ENCODE data around the gene PAMR1.

PAMR1 gene

DNA sequence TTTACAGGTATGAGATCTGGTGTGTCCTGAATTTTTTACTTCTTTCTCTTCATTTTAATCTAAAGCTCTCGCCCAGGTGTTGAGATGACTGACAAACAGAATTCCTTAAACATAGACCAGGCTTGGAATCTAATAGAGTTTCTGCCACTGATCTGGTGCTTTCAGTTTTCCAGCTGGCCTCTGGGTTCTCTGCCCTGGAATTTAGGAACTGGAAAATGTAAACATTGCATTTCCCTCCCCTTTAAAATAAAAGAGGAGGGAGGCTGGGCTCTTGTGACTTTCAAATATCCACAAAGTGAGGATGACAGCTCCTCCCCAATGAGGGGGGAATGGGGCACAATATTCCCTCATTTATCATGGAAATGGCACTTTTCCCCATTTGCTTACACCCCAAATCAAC, 5.0 kb downstream of the PAMR1 start:
- Histone ChIP-seq H3K4me3 (ENCODE audit: low read length) (no peak overlapping the region), H3K36me3 (ENCODE audit: control insufficient read depth, low read depth, low read length) (no peaks in the 10 kb centered on the region), H3K4me1 (ENCODE audit: control insufficient read depth, low read depth, low read length) (peaks cover 3% of the 10 kb centered on the region), H3K9me3 (ENCODE audit: control insufficient read depth, low read depth, low read length) (no peaks in the 10 kb centered on the region), H3K9ac (ENCODE audit: low read length) (no peak overlapping the region), H3K27ac (ENCODE audit: low read length) (no peak overlapping the region), H3K27me3 (ENCODE audit: control insufficient read depth, insufficient read depth, low read length) (peaks cover 22% of the 10 kb centered on the region)

DNA sequence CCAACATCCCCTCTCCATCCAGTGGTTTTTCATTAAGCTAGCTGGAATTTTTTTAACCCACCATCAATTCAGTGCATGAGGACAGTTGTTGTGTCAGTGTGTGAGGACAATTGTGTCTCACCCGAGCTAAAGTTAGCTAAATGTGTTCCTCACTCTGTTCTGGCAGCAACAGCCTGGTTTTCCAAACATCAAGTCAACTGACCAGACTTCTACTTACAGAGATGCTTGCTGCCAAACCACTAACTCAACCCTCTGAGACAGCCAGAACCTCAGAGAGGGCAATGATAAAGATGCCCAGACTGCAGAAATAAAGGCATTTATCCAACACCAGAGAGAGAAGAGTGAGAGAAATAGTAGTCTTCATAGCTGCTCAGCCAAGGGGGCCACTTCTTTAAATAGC, 6.7 kb downstream of the PAMR1 start:
- Histone ChIP-seq H3K27ac (ENCODE audit: low read length) (no peak overlapping the region), H3K27me3 (ENCODE audit: control insufficient read depth, insufficient read depth, low read length) (peaks cover 6% of the 10 kb centered on the region), H3K9me3 (ENCODE audit: control insufficient read depth, low read depth, low read length) (no peaks in the 10 kb centered on the region), H3K4me1 (ENCODE audit: control insufficient read depth, low read depth, low read length) (peaks cover 3% of the 10 kb centered on the region), H3K4me3 (ENCODE audit: low read length) (no peak overlapping the region), H3K36me3 (ENCODE audit: control insufficient read depth, low read depth, low read length) (no peaks in the 10 kb centered on the region), H3K9ac (ENCODE audit: low read length) (no peak overlapping the region)

DNA sequence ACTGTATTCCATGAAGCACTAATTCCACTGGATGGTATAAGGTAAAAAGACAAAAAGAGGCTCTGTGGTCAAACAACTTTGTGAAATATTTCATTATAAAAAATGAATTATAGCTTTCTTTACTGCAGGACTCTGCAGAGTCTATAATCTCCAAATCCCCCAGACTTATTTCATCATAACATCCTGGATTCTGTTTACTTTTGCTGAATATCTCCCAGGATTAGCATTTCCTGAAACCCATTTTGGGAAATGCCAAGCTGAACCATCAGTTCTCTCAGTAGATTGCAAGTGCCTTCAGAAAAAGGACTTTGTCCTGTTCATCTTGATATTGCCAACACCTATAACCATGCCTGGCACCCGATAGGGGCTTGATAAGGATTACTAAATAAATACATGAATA, 7.9 kb downstream of the PAMR1 start:
- Histone ChIP-seq H3K4me1 (ENCODE audit: control insufficient read depth, low read depth, low read length) (peaks cover 3% of the 10 kb centered on the region), H3K9ac (ENCODE audit: low read length) (no peak overlapping the region), H3K9me3 (ENCODE audit: control insufficient read depth, low read depth, low read length) (no peaks in the 10 kb centered on the region), H3K27me3 (ENCODE audit: control insufficient read depth, insufficient read depth, low read length) (no peaks in the 10 kb centered on the region), H3K27ac (ENCODE audit: low read length) (no peak overlapping the region), H3K36me3 (ENCODE audit: control insufficient read depth, low read depth, low read length) (no peaks in the 10 kb centered on the region), H3K4me3 (ENCODE audit: low read length) (no peak overlapping the region)

DNA sequence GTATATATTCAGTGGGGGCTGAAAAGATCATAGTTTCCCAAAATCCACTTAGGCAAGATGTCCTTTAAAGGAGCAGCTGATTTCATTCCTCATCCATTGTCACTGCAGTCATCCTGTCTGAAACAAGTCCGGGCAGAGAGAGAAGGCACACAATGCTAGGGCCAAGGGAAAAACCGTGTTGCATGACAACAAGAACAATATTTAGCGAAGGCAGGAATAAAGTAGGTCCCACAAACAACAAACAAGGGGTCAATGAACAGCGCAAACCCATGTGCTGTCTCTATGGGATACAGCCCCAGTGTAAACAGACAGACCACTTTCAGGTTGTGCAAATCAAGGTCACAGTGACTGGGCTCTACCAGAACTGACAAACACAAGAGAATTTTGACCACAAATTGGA, 9.0 kb downstream of the PAMR1 start:
- Histone ChIP-seq H3K36me3 (ENCODE audit: control insufficient read depth, low read depth, low read length) (no peaks in the 10 kb centered on the region), H3K27me3 (ENCODE audit: control insufficient read depth, insufficient read depth, low read length) (no peaks in the 10 kb centered on the region), H3K4me1 (ENCODE audit: control insufficient read depth, low read depth, low read length) (peaks cover 3% of the 10 kb centered on the region), H3K27ac (ENCODE audit: low read length) (no peak overlapping the region), H3K9me3 (ENCODE audit: control insufficient read depth, low read depth, low read length) (no peaks in the 10 kb centered on the region), H3K9ac (ENCODE audit: low read length) (no peak overlapping the region), H3K4me3 (ENCODE audit: low read length) (no peak overlapping the region)

DNA sequence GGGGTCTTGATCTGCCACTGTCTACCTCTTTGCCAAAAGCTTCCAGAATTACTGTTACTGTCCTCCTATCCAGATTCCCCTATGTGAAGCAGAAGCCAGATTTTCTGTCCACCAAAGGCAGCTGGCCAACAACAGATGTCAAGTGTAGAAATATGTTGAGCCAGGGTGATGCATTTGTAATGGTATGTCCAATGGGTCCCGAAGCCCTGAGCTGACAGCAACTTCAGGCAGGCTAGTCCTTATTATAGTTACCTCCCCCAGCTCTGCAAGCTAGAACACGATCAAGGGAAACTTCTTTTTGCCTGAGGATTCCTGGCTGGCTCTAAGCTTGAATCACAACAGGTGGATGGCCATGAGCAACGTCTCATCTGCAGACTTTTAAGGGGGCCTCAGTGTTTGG, 10.2 kb downstream of the PAMR1 start:
- Histone ChIP-seq H3K4me3 (ENCODE audit: low read length) (no peak overlapping the region), H3K27ac (ENCODE audit: low read length) (no peak overlapping the region), H3K9ac (ENCODE audit: low read length) (no peak overlapping the region), H3K9me3 (ENCODE audit: control insufficient read depth, low read depth, low read length) (no peaks in the 10 kb centered on the region), H3K27me3 (ENCODE audit: control insufficient read depth, insufficient read depth, low read length) (no peaks in the 10 kb centered on the region), H3K4me1 (ENCODE audit: control insufficient read depth, low read depth, low read length) (peaks cover 3% of the 10 kb centered on the region), H3K36me3 (ENCODE audit: control insufficient read depth, low read depth, low read length) (no peaks in the 10 kb centered on the region)

DNA sequence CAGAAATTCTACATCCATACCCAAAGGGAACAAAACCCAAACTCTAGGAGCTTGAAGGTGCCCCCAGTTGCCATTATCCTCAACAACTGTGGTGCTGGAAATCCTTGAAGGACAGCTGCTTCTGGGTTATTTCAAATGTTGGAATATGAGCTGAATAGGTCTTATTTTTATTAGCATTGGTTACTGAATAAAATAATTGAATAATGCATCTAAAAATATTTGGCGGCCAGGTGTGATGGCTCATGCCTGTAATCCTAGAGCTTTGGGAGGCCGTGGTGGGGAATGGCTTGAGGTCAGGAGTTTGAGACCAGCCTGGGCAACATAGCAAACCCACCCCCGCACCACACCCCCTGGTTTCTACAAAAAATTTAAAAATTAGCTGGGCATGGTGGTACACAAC, 10.9 kb downstream of the PAMR1 start:
- Histone ChIP-seq H3K27ac (ENCODE audit: low read length) (no peak overlapping the region), H3K36me3 (ENCODE audit: control insufficient read depth, low read depth, low read length) (no peaks in the 10 kb centered on the region), H3K9me3 (ENCODE audit: control insufficient read depth, low read depth, low read length) (no peaks in the 10 kb centered on the region), H3K4me1 (ENCODE audit: control insufficient read depth, low read depth, low read length) (peaks cover 3% of the 10 kb centered on the region), H3K9ac (ENCODE audit: low read length) (no peak overlapping the region), H3K27me3 (ENCODE audit: control insufficient read depth, insufficient read depth, low read length) (no peaks in the 10 kb centered on the region), H3K4me3 (ENCODE audit: low read length) (no peak overlapping the region)

DNA sequence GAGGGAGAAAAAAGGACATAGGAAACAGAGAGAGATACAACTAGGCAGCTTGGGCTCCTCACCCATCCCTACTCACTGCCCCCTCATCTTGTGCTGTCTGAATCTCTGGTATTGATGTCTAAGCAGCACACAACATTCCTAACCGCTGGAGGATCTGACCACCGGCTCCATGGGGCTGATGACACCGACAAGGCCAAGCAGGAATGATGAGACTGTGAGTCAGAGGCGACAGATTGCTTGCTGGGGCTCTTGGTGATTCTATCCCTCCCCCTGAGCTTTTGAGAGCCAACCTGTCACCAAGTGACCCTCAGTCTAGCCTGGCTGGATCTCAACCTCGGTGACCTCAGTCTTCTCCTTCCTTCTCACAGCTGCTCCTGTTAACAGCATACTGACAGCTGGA, 13.8 kb downstream of the PAMR1 start:
- no peak overlapping the region for H3K27ac ChIP-seq (ENCODE audit: low read length)
- no peaks in the 10 kb centered on the region for H3K9me3 ChIP-seq (ENCODE audit: control insufficient read depth, low read depth, low read length)
- no peak overlapping the region for H3K4me3 ChIP-seq (ENCODE audit: low read length)
- no peaks in the 10 kb centered on the region for H3K27me3 ChIP-seq (ENCODE audit: control insufficient read depth, insufficient read depth, low read length)
- H3K36me3 ChIP-seq (ENCODE audit: control insufficient read depth, low read depth, low read length): no peaks in the 10 kb centered on the region
- H3K9ac ChIP-seq (ENCODE audit: low read length): no peak overlapping the region
- H3K4me1 ChIP-seq (ENCODE audit: control insufficient read depth, low read depth, low read length): peaks cover 2% of the 10 kb centered on the region

DNA sequence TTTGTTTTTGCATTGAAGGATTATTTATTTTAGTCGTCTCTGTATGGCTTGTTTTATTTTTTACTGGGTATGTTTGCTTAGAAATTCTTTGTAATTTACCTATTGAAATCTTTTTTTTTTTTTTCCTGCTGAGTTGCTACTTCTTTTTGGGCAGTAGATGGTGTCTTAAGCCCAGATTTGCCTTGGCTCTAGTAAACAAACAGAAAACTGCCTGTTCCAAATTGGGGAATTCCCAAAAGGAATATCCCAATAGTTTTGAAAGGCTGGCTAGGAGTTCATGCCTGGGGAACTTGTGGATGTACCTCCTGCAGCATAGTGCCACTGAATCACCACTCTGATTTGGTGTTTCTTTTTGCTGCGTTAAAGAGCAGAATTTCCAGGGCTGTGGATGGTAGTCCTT, 17.7 kb downstream of the PAMR1 start:
- no peaks in the 10 kb centered on the region for H3K4me1 ChIP-seq (ENCODE audit: control insufficient read depth, low read depth, low read length)
- no peak overlapping the region for H3K27ac ChIP-seq (ENCODE audit: low read length)
- H3K36me3 ChIP-seq (ENCODE audit: control insufficient read depth, low read depth, low read length): no peaks in the 10 kb centered on the region
- H3K9ac ChIP-seq (ENCODE audit: low read length): no peak overlapping the region
- H3K27me3 ChIP-seq (ENCODE audit: control insufficient read depth, insufficient read depth, low read length): no peaks in the 10 kb centered on the region
- H3K4me3 ChIP-seq (ENCODE audit: low read length): no peak overlapping the region
- H3K9me3 ChIP-seq (ENCODE audit: control insufficient read depth, low read depth, low read length): no peaks in the 10 kb centered on the region

DNA sequence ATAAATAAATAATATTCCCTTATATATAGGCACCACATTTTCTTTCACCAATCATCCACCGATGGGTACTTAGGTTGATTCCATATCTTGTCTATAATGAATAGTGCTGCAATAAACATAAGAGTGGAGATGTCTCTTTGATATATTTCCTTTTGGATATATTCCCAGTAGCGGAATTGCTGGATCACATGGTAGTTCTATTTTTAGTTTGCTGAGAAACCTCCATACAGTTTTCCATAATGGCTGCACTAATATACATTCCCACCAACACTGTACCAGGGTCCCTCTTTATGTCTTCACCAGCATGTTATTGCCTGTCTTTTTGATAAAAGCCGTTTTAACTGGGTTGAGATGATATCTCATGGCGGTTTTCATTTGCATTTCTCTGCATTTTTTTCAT, 23.6 kb downstream of the PAMR1 start:
- Histone ChIP-seq H3K36me3 (ENCODE audit: control insufficient read depth, low read depth, low read length) (no peaks in the 10 kb centered on the region), H3K9me3 (ENCODE audit: control insufficient read depth, low read depth, low read length) (no peaks in the 10 kb centered on the region), H3K9ac (ENCODE audit: low read length) (no peak overlapping the region), H3K27me3 (ENCODE audit: control insufficient read depth, insufficient read depth, low read length) (no peaks in the 10 kb centered on the region), H3K27ac (ENCODE audit: low read length) (no peak overlapping the region), H3K4me1 (ENCODE audit: control insufficient read depth, low read depth, low read length) (no peaks in the 10 kb centered on the region), H3K4me3 (ENCODE audit: low read length) (no peak overlapping the region)

DNA sequence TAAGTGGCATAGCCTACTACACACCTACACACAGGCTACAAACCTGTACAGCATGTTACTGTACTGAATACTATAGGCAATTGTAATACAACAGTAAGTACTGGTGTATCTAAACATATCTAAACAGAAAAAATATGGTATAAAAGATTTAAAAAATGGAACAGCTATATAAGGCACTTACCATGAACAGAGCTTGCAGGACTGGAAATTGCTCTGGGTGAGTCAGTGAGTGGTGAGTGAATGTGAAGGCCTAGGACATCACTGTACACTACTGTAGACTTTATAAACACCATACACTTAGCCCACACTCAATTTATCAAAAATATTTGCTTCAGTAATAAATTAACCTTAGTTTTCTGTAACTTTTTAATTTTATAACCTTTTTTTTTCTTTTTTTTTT, 24.7 kb downstream of the PAMR1 start:
- Histone ChIP-seq H3K27me3 (ENCODE audit: control insufficient read depth, insufficient read depth, low read length) (no peaks in the 10 kb centered on the region), H3K9ac (ENCODE audit: low read length) (no peak overlapping the region), H3K4me1 (ENCODE audit: control insufficient read depth, low read depth, low read length) (peaks cover 3% of the 10 kb centered on the region), H3K9me3 (ENCODE audit: control insufficient read depth, low read depth, low read length) (no peaks in the 10 kb centered on the region), H3K4me3 (ENCODE audit: low read length) (no peak overlapping the region), H3K27ac (ENCODE audit: low read length) (no peak overlapping the region), H3K36me3 (ENCODE audit: control insufficient read depth, low read depth, low read length) (no peaks in the 10 kb centered on the region)

DNA sequence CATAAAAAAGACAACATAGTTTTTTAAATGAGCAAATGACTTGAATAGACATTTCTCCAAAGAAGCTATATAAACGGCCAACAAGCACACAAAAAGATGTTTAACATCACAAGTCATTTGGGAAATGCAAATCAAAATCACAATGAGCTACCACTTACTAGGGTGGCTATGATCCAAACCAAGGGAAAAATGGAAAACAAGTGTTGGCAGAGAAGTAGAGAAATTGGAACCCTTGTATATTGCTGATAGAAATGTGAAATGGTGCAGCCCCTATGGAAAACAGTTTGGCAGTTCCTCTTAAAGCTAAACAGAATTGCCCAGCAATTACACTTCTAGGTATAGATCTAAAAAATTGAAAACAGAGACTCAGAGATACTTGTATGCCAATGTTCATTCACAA, 29.0 kb downstream of the PAMR1 start:
- H3K9ac ChIP-seq (ENCODE audit: low read length): no peak overlapping the region
- no peaks in the 10 kb centered on the region for H3K36me3 ChIP-seq (ENCODE audit: control insufficient read depth, low read depth, low read length)
- no peak overlapping the region for H3K27ac ChIP-seq (ENCODE audit: low read length)
- H3K4me1 ChIP-seq (ENCODE audit: control insufficient read depth, low read depth, low read length): peaks cover 3% of the 10 kb centered on the region
- no peaks in the 10 kb centered on the region for H3K27me3 ChIP-seq (ENCODE audit: control insufficient read depth, insufficient read depth, low read length)
- no peaks in the 10 kb centered on the region for H3K9me3 ChIP-seq (ENCODE audit: control insufficient read depth, low read depth, low read length)
- no peak overlapping the region for H3K4me3 ChIP-seq (ENCODE audit: low read length)

DNA sequence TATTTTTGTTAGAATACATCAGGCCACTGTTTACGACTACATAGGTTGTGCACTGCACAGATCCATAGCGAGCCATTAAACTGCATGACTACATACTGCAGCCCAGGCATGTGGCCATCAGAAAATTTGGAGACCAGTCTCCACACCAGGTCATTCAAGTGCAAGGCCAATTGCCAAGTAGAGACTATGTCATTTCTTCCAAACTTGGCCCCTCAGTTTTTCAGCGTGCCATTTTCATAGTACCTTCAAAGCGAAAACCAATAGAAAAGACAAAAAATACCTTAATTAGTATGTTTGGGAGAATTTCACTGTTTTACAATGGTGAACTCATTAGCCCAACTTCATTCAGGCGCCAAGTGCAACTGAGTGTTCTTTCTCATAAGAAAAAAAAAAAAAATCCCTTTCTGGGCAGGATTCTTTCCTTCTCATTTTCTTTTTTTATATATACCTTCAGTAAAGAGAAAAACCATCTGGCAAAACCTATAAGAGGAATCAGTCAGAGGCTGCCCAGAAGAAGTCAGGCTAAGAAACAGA, 30.4 kb downstream of the PAMR1 start:
- Histone ChIP-seq H3K9ac (ENCODE audit: low read length) (no peak overlapping the region), H3K27ac (ENCODE audit: low read length) (no peak overlapping the region), H3K36me3 (ENCODE audit: control insufficient read depth, low read depth, low read length) (no peaks in the 10 kb centered on the region)

More for the DNA sequence above, 30.4 kb downstream of the PAMR1 start:
- no peak overlapping the region for H3K4me3 ChIP-seq (ENCODE audit: low read length)
- no peaks in the 10 kb centered on the region for H3K27me3 ChIP-seq (ENCODE audit: control insufficient read depth, insufficient read depth, low read length)
- H3K9me3 ChIP-seq (ENCODE audit: control insufficient read depth, low read depth, low read length): no peaks in the 10 kb centered on the region
- peaks cover 3% of the 10 kb centered on the region for H3K4me1 ChIP-seq (ENCODE audit: control insufficient read depth, low read depth, low read length)
